ENCODE data around the gene PTGDS. TPM values are rescaled to one million over a fixed set of nuclear protein-coding genes. Genes with fewer than 3 reads are reported as not detected.

The PTGDS gene
- total RNA-seq, 1 experiment from 2014 or later = 1.1 TPM

GRCh38 chr9:136955202-136955942, 21.9 kb upstream of the PTGDS start:
- CTCF ChIA-PET = no interaction called here

DNA sequence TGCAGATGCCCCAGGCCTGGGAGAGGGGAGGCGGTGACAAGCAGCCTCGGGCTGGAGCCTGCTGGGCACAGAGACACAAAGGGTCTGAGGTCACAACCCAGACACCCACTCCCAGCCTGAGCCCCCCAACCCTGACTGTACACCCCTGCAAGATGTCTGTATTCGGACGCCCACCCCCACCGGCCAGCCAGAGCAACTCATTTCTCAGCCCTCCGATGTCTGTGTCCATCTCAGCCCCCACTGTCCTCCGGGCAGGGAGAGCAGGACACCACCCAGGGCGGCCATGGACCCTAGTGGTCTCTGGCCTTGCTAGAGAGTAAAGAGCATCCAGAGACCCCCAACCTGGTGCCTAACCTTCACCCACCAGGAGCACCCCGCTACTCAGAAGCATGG, 21.4 kb upstream of the PTGDS start:
- POLR2A ChIA-PET = interaction anchor here (1.0 kb wide), 1 partner anchor 8 kb away, joined by 3 read pairs; no protein-coding TSS in a partner anchor
- TF ChIP-seq, protein P1, sequence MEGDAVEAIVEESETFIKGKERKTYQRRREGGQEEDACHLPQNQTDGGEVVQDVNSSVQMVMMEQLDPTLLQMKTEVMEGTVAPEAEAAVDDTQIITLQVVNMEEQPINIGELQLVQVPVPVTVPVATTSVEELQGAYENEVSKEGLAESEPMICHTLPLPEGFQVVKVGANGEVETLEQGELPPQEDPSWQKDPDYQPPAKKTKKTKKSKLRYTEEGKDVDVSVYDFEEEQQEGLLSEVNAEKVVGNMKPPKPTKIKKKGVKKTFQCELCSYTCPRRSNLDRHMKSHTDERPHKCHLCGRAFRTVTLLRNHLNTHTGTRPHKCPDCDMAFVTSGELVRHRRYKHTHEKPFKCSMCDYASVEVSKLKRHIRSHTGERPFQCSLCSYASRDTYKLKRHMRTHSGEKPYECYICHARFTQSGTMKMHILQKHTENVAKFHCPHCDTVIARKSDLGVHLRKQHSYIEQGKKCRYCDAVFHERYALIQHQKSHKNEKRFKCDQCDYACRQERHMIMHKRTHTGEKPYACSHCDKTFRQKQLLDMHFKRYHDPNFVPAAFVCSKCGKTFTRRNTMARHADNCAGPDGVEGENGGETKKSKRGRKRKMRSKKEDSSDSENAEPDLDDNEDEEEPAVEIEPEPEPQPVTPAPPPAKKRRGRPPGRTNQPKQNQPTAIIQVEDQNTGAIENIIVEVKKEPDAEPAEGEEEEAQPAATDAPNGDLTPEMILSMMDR (IDR thresholded peaks at IDR 0.05; ENCODE audit: unreplicated experiment) = no peak
- Mint-ChIP-seq H3K36me3 (ENCODE audit: insufficient read depth, unreplicated experiment) (no peaks in the 10 kb centered on the region), H3K4me3 (ENCODE audit: unreplicated experiment) (no peak overlapping the region), H3K9me3 (ENCODE audit: unreplicated experiment) (peaks cover 10% of the 10 kb centered on the region), H3K4me1 (ENCODE audit: insufficient read depth, unreplicated experiment) (peaks cover 5% of the 10 kb centered on the region), H3K27ac (ENCODE audit: low read depth, unreplicated experiment) (no peak overlapping the region), H3K27me3 (ENCODE audit: insufficient read depth, unreplicated experiment) (no peaks in the 10 kb centered on the region)
- CTCF ChIA-PET = no interaction called here
- DNase-seq (ENCODE audit: unreplicated experiment) = no peak
- intact Hi-C loops (cut with micrococcal nuclease) = no loop called here
- no TSS peak for BruUV-seq (replicated peaks)

More at GRCh38 chr9:136955202-136955942, 21.9 kb upstream of the PTGDS start:
- DNase-seq (ENCODE audit: unreplicated experiment) = no peak
- TF ChIP-seq, protein P1 (IDR thresholded peaks at IDR 0.05; ENCODE audit: unreplicated experiment) = no peak
- peaks cover 10% of the 10 kb centered on the region for H3K9me3 Mint-ChIP-seq (ENCODE audit: unreplicated experiment)
- no TSS peak for BruUV-seq (replicated peaks)
- H3K4me1 Mint-ChIP-seq (ENCODE audit: insufficient read depth, unreplicated experiment) = peaks cover 5% of the 10 kb centered on the region
- H3K4me3 Mint-ChIP-seq (ENCODE audit: unreplicated experiment) = no peak overlapping the region
- no peaks in the 10 kb centered on the region for H3K36me3 Mint-ChIP-seq (ENCODE audit: insufficient read depth, unreplicated experiment)
- H3K27ac Mint-ChIP-seq (ENCODE audit: low read depth, unreplicated experiment) = no peak overlapping the region
- POLR2A ChIA-PET = interaction anchor here (1.0 kb wide), 1 partner anchor 9 kb away, joined by 3 read pairs; no protein-coding TSS in a partner anchor
- intact Hi-C loops (cut with micrococcal nuclease) = no loop called here
- H3K27me3 Mint-ChIP-seq (ENCODE audit: insufficient read depth, unreplicated experiment) = no peaks in the 10 kb centered on the region

GRCh38 chr9:136956604-136957003, 20.7 kb upstream of the PTGDS start:
- TF ChIP-seq, protein P1 (IDR thresholded peaks at IDR 0.05; ENCODE audit: unreplicated experiment) = no peak
- intact Hi-C loops (cut with micrococcal nuclease) = no loop called here
- Mint-ChIP-seq H3K9me3 (ENCODE audit: unreplicated experiment) (peaks cover 10% of the 10 kb centered on the region), H3K4me3 (ENCODE audit: unreplicated experiment) (no peak overlapping the region), H3K36me3 (ENCODE audit: insufficient read depth, unreplicated experiment) (no peaks in the 10 kb centered on the region), H3K4me1 (ENCODE audit: insufficient read depth, unreplicated experiment) (peaks cover 5% of the 10 kb centered on the region), H3K27ac (ENCODE audit: low read depth, unreplicated experiment) (no peak overlapping the region), H3K27me3 (ENCODE audit: insufficient read depth, unreplicated experiment) (no peaks in the 10 kb centered on the region)
- CTCF ChIA-PET = no interaction called here
- POLR2A ChIA-PET = no interaction called here
- BruUV-seq (replicated peaks) = no TSS peak
- no peak for DNase-seq (ENCODE audit: unreplicated experiment)

DNA sequence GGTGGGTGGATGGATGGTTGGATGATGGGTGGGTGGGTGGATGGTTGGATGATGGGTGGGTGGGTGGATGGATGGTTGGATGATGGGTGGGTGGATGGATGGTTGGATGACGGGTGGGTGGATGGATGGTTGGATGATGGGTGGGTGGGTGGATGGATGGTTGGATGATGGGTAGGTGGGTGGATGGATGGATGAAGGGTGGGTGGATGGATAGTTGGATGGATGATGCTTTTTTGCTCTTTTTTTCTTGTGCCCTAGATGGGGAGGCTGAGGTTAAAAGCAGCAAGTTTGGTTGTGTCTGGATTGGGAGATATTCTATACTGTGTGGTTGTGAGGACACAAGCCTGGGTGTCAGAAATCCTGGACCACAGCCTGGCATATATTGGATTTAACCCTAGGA, 19.8 kb upstream of the PTGDS start:
- ChIA-PET POLR2A (no interaction called here), CTCF (no interaction called here)
- BruUV-seq (replicated peaks) = no TSS peak
- TF ChIP-seq, protein P1 (IDR thresholded peaks at IDR 0.05; ENCODE audit: unreplicated experiment) = no peak
- peaks cover 5% of the 10 kb centered on the region for H3K4me1 Mint-ChIP-seq (ENCODE audit: insufficient read depth, unreplicated experiment)
- no peak overlapping the region for H3K27ac Mint-ChIP-seq (ENCODE audit: low read depth, unreplicated experiment)
- H3K27me3 Mint-ChIP-seq (ENCODE audit: insufficient read depth, unreplicated experiment) = no peaks in the 10 kb centered on the region
- no peak for DNase-seq (ENCODE audit: unreplicated experiment)
- no peak overlapping the region for H3K4me3 Mint-ChIP-seq (ENCODE audit: unreplicated experiment)
- peaks cover 10% of the 10 kb centered on the region for H3K9me3 Mint-ChIP-seq (ENCODE audit: unreplicated experiment)
- intact Hi-C loops (cut with micrococcal nuclease) = no loop called here
- no peaks in the 10 kb centered on the region for H3K36me3 Mint-ChIP-seq (ENCODE audit: insufficient read depth, unreplicated experiment)
